Measurements from ENCODE around the gene ZNF565. TPM values are rescaled to one million over a fixed set of nuclear protein-coding genes. Genes with fewer than 3 reads are reported as not detected.
"Not testable (repeated sequence)": the region's sequence is repeated elsewhere in the genome, so short reads cannot be mapped to it uniquely, and the experiment has no call there.

ZNF565 gene
- total RNA-seq, 4 donors from 2014 or later: 4.3 to 8.5 (median 6.0) TPM

GRCh38 chr19:36236304-36236945 lies 22.0 kb upstream of the ZNF565 start:
- TF ChIP-seq, protein P1, sequence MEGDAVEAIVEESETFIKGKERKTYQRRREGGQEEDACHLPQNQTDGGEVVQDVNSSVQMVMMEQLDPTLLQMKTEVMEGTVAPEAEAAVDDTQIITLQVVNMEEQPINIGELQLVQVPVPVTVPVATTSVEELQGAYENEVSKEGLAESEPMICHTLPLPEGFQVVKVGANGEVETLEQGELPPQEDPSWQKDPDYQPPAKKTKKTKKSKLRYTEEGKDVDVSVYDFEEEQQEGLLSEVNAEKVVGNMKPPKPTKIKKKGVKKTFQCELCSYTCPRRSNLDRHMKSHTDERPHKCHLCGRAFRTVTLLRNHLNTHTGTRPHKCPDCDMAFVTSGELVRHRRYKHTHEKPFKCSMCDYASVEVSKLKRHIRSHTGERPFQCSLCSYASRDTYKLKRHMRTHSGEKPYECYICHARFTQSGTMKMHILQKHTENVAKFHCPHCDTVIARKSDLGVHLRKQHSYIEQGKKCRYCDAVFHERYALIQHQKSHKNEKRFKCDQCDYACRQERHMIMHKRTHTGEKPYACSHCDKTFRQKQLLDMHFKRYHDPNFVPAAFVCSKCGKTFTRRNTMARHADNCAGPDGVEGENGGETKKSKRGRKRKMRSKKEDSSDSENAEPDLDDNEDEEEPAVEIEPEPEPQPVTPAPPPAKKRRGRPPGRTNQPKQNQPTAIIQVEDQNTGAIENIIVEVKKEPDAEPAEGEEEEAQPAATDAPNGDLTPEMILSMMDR (IDR thresholded peaks at IDR 0.05): no peak
- ATAC-seq (ENCODE audit: low FRiP score): no peak
- DNase-seq (ENCODE audit: low spot score): no peak

DNA sequence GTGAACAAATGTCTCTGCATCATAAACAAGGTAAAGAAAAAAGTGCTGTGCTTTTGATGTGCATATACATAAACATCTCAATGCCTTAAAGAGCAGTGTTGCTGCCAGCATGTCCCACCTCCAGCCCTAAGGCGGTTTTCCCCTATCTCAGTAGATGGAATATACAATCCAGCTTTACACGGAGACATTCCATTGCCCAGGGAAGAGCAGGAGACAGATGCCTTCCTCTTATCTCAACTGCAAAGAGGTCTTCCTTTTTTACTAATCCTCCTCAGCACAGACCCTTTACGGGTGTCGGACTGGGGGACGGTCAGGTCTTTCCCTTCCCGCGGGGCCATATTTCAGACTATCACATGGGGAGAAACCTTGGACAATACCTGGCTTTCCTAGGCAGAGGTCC lies 19.2 kb upstream of the ZNF565 start:
- ATAC-seq (ENCODE audit: low FRiP score): not testable (repeated sequence)

DNA sequence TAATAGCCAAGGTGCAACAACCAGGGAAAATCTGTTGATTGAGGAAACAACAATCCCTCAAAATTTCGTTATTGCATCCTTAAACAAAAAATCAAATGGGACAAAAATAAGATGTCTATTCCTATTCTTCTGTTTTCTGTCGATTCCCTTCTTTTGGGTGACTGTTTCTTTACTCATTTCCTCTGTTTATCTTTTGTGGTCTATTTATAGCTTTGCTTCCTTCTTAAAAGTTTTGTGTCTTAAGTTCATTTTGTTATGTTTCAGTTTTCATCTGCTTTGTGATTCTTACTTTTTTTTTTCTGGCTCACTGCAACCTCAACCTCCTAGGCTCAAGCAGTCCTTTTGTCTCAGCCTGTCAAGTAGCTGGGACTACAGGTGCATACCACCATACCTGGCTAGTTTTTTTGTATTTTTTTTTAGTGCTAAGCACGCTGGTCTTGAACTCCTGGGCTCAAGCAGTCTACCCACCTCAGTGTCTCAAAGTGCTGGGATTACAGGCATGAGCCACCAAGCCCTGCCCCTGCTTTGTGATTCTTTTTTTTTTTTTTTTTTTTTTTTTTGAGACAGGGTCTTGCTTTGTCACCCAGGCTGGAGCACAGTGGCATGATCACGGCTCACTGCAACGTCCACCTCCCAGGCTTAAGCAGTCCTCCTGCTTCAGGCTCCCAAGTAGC lies 10.9 kb upstream of the ZNF565 start:
- TF ChIP-seq, protein P1 (IDR thresholded peaks at IDR 0.05): no peak
- no peak for ATAC-seq (ENCODE audit: low FRiP score)
- no peak for DNase-seq (ENCODE audit: low spot score)

More for the DNA sequence above, 19.2 kb upstream of the ZNF565 start:
- not testable (repeated sequence) for DNase-seq (ENCODE audit: low spot score)

DNA sequence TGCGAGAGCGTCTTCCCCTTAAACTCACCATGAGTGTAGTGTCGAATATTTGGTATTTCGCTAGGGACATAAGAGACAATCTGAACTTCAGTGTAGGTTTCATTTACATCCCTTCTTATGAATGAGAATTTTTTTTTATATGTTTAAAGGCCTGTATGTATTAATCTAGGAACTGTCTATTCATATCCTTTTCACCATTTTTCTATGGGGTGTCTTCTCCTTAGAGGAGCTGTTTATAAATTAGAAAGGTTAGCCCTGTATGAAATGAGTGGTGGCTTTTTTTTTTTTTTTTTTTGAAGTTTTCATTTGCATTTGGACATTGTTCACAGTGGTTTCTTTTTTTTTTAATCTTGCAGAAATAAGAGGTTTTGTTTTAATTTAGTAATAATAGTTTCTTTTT lies 8.0 kb upstream of the ZNF565 start:
- no peak for ATAC-seq (ENCODE audit: low FRiP score)
- TF ChIP-seq, protein P1 (IDR thresholded peaks at IDR 0.05): no peak
- no peak for DNase-seq (ENCODE audit: low spot score)

DNA sequence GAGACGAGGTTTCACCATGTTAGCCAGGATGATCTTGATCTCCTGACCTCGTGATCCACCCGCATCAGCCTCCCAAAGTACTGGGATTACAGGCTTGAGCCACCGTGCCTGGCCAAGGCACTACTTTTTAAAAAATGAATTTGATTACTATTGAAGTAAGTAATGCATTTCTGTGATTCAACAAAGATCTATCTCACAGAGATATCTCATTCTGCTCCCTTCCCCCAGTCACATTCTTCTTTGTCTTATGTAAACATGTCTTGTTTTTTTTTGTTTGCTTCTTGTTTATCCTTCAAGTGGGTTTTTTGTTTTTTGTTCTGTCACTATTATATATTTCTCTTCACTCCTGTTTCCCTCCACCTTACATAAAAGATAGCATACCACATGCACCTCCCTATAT lies 7.0 kb upstream of the ZNF565 start:
- ATAC-seq (ENCODE audit: low FRiP score): no peak
- TF ChIP-seq, protein P1 (IDR thresholded peaks at IDR 0.05): no peak

DNA sequence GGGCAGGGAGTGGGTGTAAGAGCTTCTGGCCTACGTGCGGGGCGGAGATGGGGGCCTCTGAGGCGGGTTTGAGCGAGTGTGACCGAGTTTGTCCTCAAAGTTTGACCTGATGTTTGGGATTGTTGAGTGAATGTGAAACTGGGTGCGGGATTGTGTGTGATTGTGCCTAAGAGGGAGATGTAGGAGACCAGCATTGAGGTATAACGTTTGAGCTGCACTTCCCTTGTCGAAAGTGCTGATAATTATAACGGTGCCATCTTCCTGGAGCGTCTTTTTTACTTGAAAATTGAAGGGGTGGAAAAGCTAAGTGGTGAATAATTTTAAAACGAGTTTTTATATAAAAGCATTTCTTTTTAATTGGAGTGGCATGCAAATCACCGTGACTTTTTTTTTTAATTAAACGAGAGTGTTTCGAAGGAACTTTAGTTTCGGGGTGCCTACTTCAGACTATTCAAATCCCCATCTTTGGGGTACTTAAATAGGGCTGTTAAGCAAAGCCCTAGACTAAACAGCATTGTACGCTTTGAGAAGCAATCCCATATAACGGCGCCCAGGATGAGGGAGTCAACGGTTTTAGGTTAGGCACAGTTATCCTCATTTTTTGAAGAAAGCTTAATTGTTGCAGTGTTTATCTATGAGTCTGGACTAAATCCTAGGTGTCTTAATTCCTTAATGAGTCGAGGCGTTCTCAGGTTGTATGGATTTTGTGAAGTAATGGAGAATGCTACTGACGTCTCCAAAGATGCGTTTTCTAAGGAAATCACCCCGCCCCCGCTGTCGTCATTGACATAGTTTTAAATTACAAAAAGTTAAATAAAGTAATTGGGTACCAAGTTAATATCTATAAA lies 1.0 kb upstream of the ZNF565 start:
- ATAC-seq (ENCODE audit: low FRiP score): no peak
- TF ChIP-seq, protein P1 (IDR thresholded peaks at IDR 0.05): no peak
- no peak for DNase-seq (ENCODE audit: low spot score)

More for the DNA sequence above, 7.0 kb upstream of the ZNF565 start:
- DNase-seq (ENCODE audit: low spot score): no peak

DNA sequence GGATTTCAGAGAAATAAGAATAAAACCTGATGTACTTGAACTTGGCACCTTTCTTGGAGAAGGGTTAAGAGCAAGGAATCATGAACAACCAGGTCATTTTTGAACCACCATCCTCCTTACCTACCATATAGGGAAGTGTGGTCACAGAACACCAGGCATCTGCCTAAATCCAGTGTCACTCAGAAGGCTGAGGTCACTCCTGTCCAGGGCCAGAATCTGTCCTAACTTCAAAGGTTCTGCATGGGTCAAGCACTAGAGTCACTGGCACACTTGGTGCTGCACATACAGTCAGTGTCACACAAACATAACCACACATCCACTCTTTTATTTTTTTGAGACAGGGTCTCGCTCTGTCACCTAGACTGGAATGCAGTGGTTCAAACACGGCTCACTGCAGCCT lies 1.6 kb downstream of the ZNF565 start:
- DNase-seq (ENCODE audit: low spot score) (no peak), ATAC-seq (ENCODE audit: low FRiP score) (no peak)
- TF ChIP-seq, protein P1 (IDR thresholded peaks at IDR 0.05): no peak
